Neural cell (in vitro differentiated cells): Measurements from ENCODE around the gene ATPAF1.

Experiments used
- CTCF ChIP-seq: fragments of 450-650 bp; IDR thresholded peaks from 2 replicates; pipeline ENCODE4 v1.5.1; 2014; ENCODE audit warnings: antibody characterized with exemption, mild to moderate bottlenecking, moderate library complexity; ENCODE audit not compliant: poor library complexity, severe bottlenecking
- EP300 ChIP-seq: fragments of 450-650 bp; conservative IDR thresholded peaks from 2 replicates; pipeline ENCODE4 v1.6.1; 2014; ENCODE audit warnings: antibody characterized with exemption, mild to moderate bottlenecking, moderate library complexity; ENCODE audit not compliant: poor library complexity, severe bottlenecking
- EZH2 ChIP-seq: fragments of 200-600, 300-800 bp; shearing (Covaris generic), sonication (generic); IDR thresholded peaks from 2 replicates; pipeline ENCODE4 v1.6.1; 2014; ENCODE audit warnings: antibody characterized with exemption, low read length, borderline replicate concordance, mild to moderate bottlenecking; ENCODE audit not compliant: insufficient read depth, poor library complexity, severe bottlenecking
- MXI1 ChIP-seq: fragments of 450-650 bp; conservative IDR thresholded peaks from 2 replicates; pipeline ENCODE4 v1.6.1; 2014; ENCODE audit warnings: antibody characterized with exemption, mild to moderate bottlenecking; ENCODE audit not compliant: poor library complexity, severe bottlenecking
- POLR2AphosphoS5 ChIP-seq: IDR thresholded peaks from 2 replicates; pipeline ENCODE4 v1.6.1; 2012
- RAD21 ChIP-seq: fragments of 450-650 bp; conservative IDR thresholded peaks from 2 replicates; pipeline ENCODE4 v1.6.1; 2014; ENCODE audit warnings: antibody characterized with exemption, mild to moderate bottlenecking, moderate library complexity
- REST ChIP-seq: IDR thresholded peaks from 2 replicates; pipeline ENCODE4 v1.6.1; 2012; ENCODE audit warnings: borderline replicate concordance
- SMC3 ChIP-seq: fragments of 450-650 bp; conservative IDR thresholded peaks from 2 replicates; pipeline ENCODE4 v1.6.1; 2014; ENCODE audit warnings: antibody characterized with exemption, mild to moderate bottlenecking, moderate library complexity; ENCODE audit not compliant: poor library complexity
- TAF1 ChIP-seq: IDR thresholded peaks from 2 replicates; pipeline ENCODE4 v1.6.1; 2012; ENCODE audit warnings: low read depth

- no peak for TF ChIP-seq CTCF
- TF ChIP-seq EP300, result no peak
- no peak for TF ChIP-seq TAF1
- no peak for TF ChIP-seq REST
- TF ChIP-seq POLR2AphosphoS5, result no peak
- TF ChIP-seq EZH2, result no peak
- no peak for TF ChIP-seq RAD21
- TF ChIP-seq MXI1, result no peak
- no peak for TF ChIP-seq SMC3
Measured at GRCh38 chr1:46605232-46605631, 62.9 kb downstream of the ATPAF1 start.
